ENCODE results near the gene CNPY2.
"Not testable (repeated sequence)": the region's sequence is repeated elsewhere in the genome, so short reads cannot be mapped to it uniquely, and the experiment has no call there.

The CNPY2 gene

GRCh38 chr12:56315622-56316473, at the start of gene CNPY2:
CNPY2 (minus strand) TSS chr12:56315988; CDS start chr12:56315217, 771 bp downstream.
- in situ Hi-C loops (cut with MboI; ENCODE audit: low sequenced_read_pairs): no loop called here

- in situ Hi-C loops (cut with MboI; ENCODE audit: low sequenced_read_pairs): no loop called here
Observed at GRCh38 chr12:56362130-56363059, 46.6 kb upstream of the CNPY2 start, which contains the start of gene APOF. APOF (minus strand) TSS chr12:56362857; CDS start chr12:56362745, 112 bp downstream.

GRCh38 chr12:56361487-56362129, 45.8 kb upstream of the CNPY2 start:
- in situ Hi-C loops (cut with MboI; ENCODE audit: low sequenced_read_pairs): no loop called here

- in situ Hi-C loops (cut with MboI; ENCODE audit: low sequenced_read_pairs): no loop called here
Observed at GRCh38 chr12:56359851-56360767, 44.3 kb upstream of the CNPY2 start, which contains the start of gene STAT2. STAT2 (minus strand) TSS chr12:56360107; CDS start chr12:56356571, 3,536 bp downstream.

GRCh38 chr12:56358836-56359532, 43.2 kb upstream of the CNPY2 start:
- in situ Hi-C loops (cut with MboI; ENCODE audit: low sequenced_read_pairs): no loop called here

GRCh38 chr12:56351325-56351724, 35.5 kb upstream of the CNPY2 start:
- in situ Hi-C loops (cut with MboI; ENCODE audit: low sequenced_read_pairs): no loop called here

GRCh38 chr12:56350662-56351061, 34.9 kb upstream of the CNPY2 start:
- in situ Hi-C loops (cut with MboI; ENCODE audit: low sequenced_read_pairs): no loop called here

GRCh38 chr12:56348776-56349175, 33.0 kb upstream of the CNPY2 start:
- in situ Hi-C loops (cut with MboI; ENCODE audit: low sequenced_read_pairs): no loop called here

GRCh38 chr12:56347255-56347654, 31.5 kb upstream of the CNPY2 start:
- in situ Hi-C loops (cut with MboI; ENCODE audit: low sequenced_read_pairs): not testable (repeated sequence)

GRCh38 chr12:56346675-56347074, 30.9 kb upstream of the CNPY2 start:
- in situ Hi-C loops (cut with MboI; ENCODE audit: low sequenced_read_pairs): no loop called here

- in situ Hi-C loops (cut with MboI; ENCODE audit: low sequenced_read_pairs): not testable (repeated sequence)
Observed at GRCh38 chr12:56342290-56342689, 26.5 kb upstream of the CNPY2 start.

GRCh38 chr12:56341616-56342015, 25.8 kb upstream of the CNPY2 start:
- in situ Hi-C loops (cut with MboI; ENCODE audit: low sequenced_read_pairs): no loop called here

GRCh38 chr12:56339158-56339422, 23.3 kb upstream of the CNPY2 start:
- in situ Hi-C loops (cut with MboI; ENCODE audit: low sequenced_read_pairs): no loop called here

- in situ Hi-C loops (cut with MboI; ENCODE audit: low sequenced_read_pairs): no loop called here
Observed at GRCh38 chr12:56338308-56339157, 22.7 kb upstream of the CNPY2 start, which contains the start of gene IL23A. IL23A (plus strand) TSS chr12:56338884; CDS start chr12:56339045, 161 bp downstream.

GRCh38 chr12:56337753-56338251, 22.0 kb upstream of the CNPY2 start:
- in situ Hi-C loops (cut with MboI; ENCODE audit: low sequenced_read_pairs): no loop called here

- in situ Hi-C loops (cut with MboI; ENCODE audit: low sequenced_read_pairs): no loop called here
Observed at GRCh38 chr12:56336361-56337167, 20.8 kb upstream of the CNPY2 start.

- in situ Hi-C loops (cut with MboI; ENCODE audit: low sequenced_read_pairs): not testable (repeated sequence)
Observed at GRCh38 chr12:56335527-56335926, 19.7 kb upstream of the CNPY2 start.

GRCh38 chr12:56334490-56334793, 18.7 kb upstream of the CNPY2 start:
- in situ Hi-C loops (cut with MboI; ENCODE audit: low sequenced_read_pairs): no loop called here

Data from hTERT RPE-1 (cell line).